Stimulated activated CD8-positive, alpha-beta memory T cell treated with anti-CD3 and anti-CD28 coated beads, Interleukin-15, amount 100 ng/mL, for 24 hours (primary cell): ENCODE measurements around the gene STON2.

Source experiments
- DNase-seq: peaks from one replicate; pipeline ENCODE4 v3.0.0-alpha.2; 2020; ENCODE audit warnings: low read depth

STON2 gene

DNA sequence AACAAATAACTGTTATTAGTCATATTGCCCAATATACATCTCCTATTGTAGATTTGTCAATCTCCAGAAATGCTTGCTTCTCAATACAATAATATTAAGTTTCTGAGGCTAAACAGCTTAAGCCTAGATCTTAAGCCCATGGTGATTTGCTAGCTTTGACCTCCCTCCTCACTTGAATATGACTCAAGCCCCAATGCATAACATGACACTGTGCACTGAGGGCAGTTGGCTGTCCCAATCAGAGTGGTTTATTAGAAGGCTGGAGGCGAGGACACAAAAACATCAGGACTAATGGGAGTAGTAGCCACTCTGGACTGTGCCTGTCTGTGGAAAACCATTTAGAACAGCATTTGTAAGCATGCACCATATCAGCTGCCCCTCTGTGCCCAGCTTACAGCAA lies 98.3 kb downstream of the STON2 start:
- DNase-seq = no peak

DNA sequence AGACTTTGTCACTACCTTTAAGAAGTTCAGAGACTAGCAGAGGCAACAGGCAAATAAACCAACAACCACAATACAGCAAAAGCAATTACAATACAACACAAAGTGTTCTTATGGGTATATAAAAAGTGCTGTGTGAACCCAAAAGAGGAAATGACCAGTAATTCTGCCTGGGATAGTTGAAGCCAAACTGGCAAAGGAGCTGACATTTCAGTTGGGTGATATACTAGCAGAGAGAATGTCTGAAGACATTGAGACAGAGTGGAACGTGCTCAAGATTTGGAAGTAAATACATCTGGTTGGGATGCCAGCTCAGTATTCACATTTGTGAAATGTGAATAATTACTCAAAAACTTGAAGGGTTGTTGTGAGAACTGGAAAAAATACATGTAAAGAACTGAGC lies 98.8 kb downstream of the STON2 start:
- no peak for DNase-seq

DNA sequence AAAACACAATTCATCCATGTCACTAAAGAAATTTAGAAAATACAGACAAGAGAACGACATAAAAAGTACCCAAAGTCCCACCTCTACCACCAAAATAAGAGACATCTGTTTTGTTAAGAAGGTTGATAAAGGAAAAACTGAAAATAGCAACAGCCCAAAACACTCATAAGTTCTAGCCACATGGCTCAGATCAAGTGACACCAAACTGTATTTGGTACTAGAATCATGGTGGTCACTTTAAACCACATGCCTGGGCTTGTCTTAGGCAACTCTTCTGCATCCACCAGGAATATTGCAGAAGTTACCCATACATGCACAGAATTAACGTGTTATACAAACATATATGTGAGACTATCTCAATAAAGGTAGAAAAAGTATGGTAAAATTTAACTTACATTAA lies 101.2 kb downstream of the STON2 start:
- no peak for DNase-seq

DNA sequence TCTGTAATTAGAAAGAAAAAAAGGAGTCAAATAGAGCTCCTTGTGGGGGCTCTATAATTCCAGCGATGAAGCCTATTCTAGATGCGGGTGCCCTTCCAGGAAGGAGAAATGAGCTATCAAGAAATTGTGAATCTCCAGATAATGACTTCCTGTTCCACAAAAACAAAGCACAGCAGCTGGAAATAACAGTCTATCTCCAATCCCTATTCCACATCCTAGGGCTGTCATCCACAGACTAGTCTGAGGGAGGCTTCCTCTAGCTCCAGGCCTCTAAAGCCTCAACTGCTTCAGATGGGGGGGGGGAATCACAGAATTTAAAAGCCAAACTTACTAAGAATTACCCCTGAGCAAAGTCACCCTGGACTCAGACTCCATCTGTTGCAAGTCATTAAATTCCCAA lies 102.0 kb downstream of the STON2 start:
- DNase-seq = no peak

DNA sequence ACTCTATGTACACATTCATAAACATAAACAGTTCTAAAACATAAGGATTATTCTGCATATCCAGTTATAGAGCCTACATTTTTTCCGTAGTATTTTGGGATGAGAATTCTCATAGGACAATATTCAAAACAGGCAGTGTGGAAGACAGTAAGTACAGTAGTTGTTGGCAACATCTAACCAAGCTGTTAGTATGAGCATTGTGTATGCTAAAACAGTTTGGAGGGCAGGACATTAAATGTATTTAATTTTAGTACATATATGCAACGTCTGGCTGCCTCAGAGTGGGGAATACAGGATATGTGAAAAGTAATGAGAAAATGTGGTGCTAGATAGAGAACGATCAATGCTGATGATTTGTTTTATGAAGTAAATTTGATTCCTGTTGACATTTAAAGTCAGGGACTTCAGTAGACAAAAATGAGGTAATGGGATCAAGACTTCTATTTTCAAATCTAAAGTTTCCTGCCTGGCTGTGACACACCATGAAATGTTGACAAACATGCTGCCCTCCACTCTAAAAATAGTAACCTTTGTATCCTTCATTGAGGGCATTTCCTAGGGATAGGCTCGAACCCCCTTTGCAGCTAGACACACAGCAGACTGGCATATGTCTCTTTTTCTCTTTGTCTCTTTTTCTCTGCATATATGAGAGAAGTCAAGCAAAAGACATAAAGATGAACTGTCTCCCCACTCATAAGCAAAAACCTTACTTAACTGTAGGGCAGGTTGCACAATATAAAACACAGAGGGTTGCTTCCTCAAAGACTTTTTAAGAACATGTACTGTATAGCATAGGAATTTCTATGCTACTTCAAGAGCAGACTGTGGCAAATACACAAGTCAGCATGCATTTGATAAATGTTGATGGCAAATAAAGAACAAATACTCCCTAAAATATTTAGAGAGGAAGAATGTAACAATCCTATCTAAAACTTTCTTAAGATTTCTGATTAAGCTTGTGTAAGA lies 103.9 kb downstream of the STON2 start:
- DNase-seq = no peak

DNA sequence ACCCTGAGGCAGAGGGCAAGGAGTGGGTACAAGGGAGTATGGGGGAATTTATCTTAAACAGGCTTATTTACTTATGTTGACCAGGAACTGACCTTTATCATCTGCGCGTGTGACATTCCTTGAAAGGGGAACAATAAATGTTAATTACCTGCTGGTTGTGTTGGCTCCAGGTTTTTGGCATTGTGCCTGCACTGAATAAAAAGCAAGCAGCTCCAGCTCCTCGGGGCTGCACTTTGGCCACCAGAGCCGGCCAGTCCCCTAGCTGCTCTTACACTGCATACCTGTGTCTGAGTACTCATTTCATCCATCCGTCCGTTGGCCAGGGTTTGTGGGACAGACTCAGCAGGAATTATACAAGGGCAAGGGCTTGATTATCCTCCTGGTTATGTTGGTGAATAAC lies 110.6 kb downstream of the STON2 start:
- DNase-seq = no peak

DNA sequence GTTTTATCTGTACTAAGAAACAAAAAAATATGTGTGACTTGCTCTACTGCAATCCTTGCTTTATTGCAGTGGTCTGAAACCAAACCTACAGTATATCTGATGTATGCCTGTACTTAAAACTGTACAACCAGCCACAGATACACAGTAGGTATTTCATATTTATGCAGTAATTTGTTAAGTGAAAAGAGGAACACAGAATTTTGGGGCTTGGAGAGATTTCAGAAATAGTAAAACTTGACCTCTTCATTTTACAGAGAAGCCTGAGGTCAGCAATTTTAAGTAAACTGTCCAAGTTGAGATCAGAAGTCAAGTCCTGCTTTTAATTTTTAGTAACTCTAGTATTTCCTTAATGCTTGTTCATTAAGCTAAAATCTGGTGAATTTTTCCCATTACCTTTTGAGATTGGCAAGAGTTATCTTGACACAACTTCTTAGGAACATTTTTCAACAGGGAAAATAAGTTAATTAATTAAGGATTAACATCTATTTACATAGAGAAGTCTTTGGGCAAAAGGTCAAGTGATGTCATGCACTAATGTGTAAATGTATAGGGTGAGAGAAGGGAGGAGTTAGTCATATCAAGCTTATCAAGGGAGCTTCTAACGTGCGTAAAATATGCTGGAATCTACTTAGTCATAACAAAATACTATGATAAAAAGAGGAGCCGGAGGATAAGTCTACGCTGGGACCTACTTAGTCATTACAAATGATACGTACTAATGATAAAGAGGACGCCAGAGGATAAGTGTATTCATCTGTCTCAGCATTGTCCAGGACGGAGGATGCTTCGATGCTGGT lies 113.4 kb downstream of the STON2 start:
- DNase-seq = no peak

DNA sequence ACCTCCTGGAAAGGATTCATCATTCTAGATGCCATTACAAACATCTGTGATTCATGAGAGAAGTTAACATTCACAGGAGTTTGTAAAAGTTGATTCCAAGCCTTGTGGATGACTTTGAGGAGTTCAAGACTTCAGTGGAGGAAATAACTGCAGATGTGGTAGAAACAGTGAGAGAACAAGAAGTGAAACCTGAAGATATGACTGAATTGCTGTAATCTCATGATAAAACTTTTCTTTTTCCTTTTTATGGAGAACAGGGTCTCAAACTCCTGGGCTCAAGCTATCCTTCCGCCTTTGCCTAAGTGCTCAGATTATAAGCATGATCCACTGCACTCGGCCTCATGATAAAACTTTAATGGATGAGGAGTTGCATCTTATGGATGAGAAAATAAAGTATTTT lies 114.9 kb downstream of the STON2 start:
- DNase-seq = no peak

DNA sequence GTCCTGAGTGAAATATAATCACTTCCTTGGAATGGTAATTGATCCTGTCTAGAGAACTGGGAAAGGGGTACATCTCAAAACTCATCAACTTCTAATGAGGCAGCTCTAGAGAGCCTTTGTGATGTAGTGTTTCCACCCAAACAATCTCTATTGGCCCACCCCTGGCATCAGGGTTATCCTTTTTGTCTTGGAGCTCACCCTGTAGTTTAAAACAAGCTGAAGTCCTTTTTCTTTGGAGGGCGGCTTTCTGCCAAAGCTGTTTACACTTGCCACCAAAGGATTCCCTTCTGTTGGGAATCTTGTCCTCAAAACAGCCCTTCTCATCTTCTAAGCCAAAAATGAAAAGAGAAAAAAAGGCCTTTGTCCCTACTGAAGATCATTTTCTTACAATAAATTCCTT lies 118.8 kb downstream of the STON2 start:
- no peak for DNase-seq

DNA sequence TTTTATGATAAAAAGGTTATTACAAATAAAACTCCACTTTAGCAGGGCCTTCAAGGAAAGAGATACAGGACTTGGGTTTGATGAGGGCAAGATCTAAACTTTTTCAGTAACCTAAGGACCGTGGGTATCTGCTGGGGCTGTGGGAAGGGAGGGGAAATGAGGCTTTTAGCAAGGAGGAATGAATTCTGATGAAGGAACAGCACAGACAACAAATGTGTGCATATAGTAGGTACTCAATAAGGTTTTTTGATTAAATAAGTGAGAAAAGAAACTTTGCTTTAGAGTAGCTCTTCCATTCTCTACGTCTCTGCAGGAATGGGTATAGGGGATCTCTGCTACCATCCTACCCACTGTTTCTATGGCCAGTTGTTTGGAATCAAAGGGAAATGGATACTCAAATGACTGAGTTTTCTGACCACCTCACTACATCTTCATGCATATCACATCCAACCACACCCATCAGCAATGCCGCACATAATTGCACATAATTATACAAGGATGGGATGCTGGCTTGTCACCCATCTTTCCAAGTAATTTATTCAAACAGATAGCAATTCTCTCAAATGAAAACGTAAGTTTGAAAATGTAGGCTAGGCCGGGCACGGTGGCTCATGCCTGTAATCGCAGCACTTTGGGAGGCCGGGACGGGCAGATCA lies 119.9 kb downstream of the STON2 start:
- no peak for DNase-seq

DNA sequence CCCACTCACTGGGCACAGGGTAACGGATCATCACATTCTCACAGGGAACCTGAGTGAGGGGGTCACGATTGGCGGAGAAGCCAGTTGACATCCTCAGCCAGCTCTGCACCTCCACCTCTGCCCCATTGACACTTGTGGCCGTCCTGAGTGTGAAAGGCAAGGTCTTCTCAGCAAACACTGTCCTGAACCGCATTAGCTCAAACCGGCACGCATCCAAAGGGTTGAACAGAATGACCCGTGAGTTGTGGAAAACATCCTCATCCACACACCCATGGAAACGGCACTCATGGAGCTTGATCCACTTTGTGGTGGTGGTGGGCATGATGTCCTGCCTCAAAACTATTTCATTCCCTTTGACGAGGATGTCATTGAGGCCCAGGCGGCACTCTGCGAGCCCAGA lies 123.0 kb downstream of the STON2 start:
- no peak for DNase-seq

DNA sequence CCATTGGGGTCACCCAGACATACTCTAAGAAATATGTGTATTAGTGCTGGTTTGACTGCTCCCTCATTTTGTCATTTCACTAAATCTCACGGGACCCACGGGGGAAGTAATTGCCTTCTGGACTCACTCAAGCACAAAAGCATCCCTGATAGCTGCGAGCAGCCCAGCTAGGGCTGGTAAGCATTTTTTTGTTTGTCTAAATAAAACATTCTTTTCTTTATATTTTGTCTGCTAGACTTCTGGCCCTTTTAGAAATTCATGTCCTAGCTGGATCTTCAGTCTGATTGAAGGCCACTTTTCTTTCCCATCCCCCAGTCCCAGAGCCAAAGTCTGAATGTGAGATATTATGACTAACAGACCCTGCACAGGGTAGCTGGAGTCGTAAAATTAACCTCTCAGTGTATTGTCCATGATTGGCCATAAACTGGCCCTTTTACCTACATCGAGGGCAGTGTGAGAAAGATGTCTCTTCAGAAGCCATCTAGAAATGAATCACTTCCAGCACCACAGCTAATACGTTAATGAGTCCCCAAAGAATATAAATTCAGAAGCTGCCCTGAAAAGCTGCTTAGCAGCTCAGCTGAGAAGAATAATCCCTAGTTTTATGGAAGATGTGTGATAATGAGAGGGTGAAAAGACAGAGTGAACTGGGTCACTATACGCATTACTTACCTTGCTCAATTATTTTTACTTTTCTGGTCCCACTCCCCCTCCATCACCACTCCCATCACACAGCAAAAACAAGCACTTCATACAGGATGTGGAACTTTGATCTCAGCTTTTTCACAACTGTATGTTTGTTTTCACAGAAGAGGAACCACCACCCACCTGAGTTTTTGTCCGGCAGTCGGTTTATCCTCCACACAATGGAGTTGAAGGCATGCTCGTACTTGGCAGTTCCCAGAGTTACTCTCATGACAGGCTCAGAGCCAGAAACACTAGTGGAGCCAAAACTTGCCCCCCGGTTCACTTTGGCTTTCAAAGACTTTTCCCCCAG lies 123.8 kb downstream of the STON2 start:
- DNase-seq = no peak

DNA sequence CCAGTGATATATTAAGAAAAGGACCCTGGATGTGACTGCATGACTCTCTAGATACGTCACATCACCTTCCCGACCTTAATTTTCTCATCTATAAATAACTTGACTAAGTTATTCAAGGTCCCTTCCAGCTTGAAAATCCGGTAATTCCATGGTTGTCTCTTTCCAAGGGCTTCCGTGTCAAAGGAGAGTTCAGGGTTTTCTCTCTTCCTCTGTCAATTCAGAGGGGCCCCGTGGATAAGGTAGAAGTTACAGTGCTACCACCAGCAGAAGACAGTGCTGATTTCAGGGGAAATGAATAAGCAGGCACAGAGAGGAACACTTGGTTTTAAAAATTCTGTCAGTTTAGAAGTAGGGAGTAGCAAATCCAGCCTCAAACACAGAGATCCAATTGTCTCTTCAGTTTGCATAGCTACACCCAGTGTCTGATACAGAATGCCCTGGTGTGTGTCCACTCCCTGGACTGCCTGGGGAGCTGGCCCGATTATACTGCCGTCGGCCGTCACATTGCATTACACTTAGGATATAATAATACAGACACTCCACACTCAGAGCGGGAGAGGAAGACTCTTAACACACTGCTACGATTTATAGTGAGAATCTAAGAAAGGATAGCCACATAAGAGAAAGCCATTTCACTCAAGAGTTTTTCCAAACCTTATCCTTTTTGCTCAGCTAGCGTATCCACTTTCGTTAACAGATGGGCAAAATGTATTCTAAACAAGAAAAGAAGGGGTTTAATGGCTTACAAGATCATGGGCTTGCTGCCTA lies 124.6 kb downstream of the STON2 start:
- DNase-seq = no peak

DNA sequence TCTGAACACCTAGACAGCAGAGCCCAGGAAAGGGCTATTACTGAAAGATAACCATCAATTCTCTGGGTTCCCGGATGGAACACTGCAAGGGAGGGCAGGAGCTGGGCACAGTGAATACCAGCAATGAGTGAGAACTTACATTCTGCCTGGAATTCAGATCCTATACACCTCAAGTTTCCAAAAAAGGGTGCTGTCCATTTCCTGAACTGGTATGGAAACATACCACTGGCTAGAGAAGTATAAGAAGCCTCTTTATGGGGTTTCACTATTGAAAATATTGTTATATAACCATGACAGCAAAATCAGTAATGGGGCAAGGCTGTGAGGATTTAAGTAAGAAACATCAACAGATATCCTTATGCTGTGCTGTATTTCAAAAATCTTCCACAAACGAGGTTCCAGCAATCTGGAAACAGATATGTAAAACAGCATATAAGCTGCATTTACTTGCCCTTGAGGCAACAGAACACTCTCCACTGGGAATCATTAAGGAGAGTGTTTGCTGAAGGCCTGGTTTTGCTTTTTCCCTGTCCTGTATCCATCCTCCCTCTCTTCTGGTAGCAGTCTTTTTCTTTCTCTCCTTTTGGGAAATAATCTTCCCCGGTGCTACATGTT lies 126.1 kb downstream of the STON2 start:
- DNase-seq = no peak

DNA sequence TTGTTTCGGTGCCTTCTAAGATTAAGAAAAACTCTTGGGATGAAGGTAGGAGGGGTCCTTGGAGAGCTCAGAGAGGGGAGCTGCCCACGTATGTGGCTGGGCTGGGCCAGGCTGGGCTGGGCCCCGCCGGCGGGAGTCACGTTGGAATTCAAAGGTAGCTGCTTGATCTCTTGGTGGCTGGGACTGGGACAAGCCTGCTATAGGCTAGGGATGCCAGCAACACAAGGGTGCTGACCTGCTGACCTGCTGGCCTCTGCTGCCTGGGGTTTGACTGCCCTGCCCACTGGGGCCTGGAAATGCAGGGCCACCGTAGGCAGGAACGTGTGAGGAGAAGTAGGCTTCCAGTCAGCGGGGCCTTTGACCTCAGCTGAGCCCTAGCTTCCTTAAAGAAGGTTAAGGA lies 126.6 kb downstream of the STON2 start:
- no peak for DNase-seq

DNA sequence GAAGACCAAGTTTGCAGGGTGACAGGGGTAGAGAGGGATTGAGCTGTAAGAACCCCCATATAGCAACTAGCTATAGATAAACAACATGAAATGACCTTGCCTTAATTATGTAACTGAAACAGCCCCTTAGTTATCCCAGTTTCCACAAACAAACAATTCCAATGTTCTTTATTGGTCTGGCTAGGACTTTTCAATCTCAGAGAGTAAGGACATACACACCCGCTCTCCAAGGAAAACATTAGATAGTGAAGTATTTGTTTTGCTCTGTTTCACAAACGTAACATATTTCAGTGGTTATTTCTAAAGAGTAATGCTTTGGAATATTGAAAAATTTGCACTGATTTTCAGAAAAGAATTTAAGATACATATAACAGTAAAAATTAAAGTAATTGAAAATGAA lies 127.8 kb downstream of the STON2 start:
- no peak for DNase-seq

DNA sequence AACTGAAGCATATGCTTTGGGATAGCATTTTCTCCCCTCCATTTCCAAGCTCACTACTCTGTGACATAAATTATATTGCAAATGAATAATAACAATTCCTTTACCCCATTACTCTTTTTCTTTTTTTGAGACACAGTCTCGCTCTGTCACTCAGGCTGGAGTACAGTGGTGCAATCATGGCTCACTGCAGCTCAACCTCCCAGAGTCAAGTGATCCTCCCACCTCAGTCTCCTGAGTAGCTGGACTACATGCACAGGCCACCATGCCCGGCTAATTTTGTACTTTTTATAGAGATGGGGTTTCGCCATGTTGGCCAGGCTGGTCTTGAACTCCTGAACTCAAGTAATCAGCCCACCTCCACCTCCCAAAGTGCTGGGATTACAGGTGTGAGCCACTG lies 130.1 kb downstream of the STON2 start:
- no peak for DNase-seq

DNA sequence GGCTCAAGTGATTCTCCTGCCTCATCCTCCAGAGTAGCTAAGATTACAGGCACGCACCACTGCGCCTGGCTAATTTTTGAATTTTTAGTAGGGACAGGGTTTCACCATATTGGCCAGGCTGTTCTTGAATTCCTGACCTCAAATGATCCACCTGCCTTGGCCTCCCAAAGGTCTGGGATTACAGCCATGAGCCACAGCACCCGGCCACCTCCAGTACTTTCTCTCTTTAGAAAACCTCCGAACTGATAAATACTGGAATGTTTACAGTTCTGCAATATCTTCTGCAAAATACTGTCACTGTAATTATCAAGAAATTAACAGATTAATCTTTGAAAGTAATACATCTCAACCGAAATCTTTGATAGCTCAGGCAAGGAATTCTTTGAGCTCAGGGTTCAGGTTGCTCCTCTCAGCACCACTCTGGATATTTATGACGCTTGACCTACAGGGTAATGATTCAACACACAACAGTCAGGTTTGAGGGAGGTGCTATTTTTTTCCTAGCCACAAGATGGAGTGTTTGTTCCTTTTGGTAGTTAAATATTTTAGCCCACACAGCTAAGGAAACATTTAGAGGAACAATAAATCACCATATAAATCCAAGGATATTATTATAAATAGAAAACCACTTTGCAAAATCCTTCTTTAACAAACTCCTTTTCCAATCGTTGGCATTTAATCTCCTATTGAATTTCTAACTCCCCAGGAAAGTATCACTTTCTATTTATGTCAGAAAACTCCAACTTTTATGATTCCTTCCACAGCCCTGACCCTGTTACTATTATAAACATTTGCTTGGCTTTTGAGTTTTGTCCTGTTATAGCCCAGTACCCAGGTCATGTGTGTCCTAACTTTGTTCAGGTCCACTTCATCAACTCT lies 130.8 kb downstream of the STON2 start:
- no peak for DNase-seq

DNA sequence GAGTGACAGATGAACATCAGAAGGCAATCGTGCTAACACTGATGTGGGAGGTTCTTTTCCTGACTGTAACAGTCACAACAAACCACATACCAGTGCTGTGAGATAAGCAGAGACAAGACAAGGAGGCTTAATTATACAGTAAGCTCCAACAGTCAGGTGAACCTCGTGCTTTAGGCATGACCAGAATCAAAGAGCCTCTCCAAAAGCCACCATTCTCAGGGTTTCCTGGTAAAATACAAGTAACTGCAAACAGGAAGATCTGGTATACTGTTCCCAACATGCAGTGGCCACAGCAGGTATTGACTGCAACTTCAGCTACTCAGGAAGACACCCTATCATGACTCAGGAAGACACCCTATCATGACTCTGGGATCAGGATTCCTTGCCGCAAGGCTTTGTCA lies 132.1 kb downstream of the STON2 start:
- DNase-seq = no peak
